GM19023 (cell line): ENCODE data around the gene TMOD1.
"Not testable (repeated sequence)": the region's sequence is repeated elsewhere in the genome, so short reads cannot be mapped to it uniquely, and the experiment has no call there.

Source experiments
- ATAC-seq: cut with Tn5 transposase; IDR thresholded peaks from one replicate; pipeline ENCODE4 v1.9.1; 2021; ENCODE audit warnings: mild to moderate bottlenecking, moderate library complexity; ENCODE audit not compliant: unreplicated experiment

The TMOD1 gene

DNA sequence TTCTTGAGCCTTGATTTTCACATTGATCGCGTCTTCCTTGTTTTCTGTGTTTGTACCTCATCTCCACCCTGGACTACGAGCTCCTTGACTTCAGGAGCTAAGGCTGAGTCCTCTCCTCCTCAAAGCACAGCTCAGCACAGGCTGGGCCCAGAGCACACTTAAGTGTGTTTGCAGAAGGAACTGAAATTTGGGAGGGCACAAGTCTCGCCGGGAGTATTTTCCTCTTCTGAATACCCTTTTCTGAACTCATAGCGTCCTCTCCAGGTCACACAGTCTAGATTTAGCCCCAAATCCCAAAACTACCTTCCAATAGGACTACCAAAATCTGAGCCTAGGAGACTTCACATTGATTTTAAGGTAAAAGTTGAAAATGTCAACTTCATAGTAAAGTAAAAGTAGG is 90.1 kb downstream of the TMOD1 start:
- no peak for ATAC-seq

DNA sequence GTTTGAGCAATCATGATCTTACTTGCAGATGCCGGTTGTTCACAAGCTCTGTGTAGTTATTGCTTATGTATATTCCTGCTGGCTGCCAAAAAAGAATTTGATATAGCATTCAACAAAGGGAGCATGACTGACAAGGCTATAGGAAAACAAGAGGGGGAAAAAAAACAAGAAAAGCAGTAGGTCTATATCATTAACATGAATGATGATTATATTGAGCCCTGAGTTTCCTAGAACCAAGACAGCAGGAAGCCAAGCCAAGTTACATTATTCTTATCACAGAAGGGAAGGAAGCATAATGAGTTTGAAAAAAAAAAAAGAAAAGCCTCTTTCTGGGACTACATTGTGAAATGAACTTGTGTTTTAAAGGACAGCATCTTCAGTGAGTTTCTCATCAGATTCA is 90.7 kb downstream of the TMOD1 start:
- ATAC-seq = no peak

DNA sequence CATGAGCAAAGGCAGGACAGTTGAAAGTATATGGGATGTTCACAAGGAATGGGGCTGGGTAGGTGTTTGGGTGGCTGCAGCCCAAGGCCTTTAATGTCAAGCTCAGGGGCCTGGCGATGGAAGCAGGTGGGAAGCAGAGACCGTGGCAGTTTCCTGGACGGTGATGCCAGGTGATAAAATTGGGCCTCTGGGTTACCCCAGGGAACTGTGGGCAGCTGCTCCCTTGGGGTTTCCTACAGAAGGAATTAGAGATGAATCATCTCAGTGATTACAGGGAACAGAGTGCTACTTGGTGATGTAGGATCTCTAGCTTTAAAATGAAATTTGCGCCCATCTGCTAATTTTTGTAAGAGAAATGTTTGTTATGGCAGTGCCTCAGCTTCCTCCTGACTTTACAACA is 92.5 kb downstream of the TMOD1 start:
- ATAC-seq = no peak

DNA sequence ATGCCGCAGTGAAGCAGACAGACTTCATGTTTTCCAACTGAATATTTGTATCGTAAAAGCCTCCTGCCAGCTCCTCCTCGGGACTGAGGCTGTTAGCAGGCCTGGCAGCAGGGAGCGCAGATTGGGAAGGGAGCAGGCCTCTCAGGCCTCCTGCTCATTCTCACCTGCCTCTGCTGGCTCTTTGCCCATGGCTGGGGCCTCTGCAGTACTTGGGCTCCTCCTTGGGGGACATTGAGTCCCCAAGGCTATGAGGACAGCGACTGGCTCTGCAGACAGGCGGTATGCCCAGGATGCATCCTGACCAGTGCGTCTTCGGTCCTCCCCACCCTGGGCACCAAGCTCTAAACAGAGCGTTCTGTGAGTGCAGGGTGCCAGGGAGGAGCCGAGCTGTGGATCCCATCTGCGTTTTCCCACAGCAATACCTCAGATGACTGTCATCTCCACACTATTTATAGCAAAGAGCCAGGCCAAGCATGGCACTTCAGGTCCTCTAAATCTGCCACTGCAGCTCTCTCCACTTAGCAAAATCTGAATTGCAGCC is 93.0 kb downstream of the TMOD1 start:
- no peak for ATAC-seq

DNA sequence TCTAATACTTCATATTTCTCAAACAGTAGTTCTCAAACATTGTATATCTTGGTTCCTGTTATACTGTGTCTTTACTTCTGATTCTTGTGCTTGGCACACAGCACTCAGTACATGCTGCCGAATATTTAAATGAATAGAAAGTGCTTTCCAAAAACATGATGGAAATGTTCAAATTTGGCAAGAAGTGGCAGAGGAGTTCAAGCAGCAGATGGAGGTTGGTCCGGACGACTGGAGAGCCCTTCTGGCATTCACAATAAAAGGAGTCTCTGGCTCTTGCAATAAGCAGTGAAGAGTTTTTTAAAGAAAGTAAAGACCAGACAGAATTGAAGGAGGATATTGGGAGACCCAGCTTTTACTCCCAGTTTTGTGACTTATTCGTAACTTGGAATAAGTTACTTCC is 95.4 kb downstream of the TMOD1 start:
- no peak for ATAC-seq

DNA sequence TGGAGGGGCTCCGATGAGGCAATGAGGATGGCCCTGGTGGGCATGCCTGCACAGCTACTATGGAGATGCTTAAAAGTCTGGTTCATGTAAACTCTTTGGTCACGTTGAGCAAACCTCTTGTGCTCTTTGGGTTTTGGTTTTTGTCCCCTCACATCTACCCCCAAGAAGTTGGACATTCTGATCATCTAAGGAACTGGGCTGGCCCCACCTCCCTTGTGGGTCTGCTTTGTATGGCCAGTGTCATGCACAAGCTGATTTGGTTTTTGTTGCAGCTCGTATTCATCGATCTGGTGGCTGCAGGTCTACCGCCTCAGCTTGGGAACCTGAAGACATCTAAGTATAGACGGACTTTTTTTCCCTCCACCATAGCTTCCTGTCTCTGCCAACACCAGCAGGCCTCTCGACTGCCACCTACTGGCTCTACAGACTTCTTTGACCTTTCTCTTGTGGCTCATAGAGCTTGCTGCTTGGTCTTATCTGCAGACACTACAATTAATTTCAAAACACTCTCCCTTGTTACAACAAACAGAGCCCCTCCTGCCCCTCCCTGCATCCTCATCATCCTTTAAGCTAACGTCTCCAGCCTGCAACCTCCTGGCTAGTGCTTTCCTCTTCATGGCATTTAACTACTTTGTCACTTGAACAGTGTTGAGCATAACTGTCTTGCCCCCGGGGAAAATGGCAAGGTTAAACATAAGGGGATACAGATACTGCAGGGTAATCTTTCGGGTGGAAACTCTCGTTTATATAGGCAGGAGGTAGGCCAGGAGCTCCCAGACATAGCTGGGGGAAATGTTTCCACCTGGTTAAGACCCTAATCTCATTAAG is 97.2 kb downstream of the TMOD1 start:
- ATAC-seq = peak; percentile 84

DNA sequence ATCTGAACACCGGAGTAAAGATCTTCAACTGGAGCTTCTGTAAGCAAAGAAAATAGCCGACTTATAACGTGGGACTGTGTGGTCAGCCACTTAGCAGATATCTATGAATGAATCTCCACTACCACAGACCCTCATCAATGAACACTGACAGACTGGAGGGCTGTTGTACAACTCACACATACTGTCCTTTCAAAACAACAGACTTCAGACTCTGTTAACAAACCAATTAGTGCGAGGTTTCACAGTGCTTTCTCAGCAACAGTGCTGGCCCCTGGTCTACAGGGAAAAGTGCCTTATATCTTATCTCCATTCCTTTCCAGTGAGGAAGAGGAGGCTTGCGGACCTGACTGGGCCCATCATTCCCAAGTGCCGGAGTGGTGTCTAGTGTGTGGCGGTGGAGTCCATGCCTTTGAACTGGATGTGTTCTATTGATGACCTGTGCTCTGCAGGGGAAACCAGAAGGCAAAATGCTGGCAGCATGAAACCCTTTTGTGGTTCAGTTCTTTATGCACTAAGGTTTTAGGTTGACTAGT is 97.9 kb downstream of the TMOD1 start:
- no peak for ATAC-seq

DNA sequence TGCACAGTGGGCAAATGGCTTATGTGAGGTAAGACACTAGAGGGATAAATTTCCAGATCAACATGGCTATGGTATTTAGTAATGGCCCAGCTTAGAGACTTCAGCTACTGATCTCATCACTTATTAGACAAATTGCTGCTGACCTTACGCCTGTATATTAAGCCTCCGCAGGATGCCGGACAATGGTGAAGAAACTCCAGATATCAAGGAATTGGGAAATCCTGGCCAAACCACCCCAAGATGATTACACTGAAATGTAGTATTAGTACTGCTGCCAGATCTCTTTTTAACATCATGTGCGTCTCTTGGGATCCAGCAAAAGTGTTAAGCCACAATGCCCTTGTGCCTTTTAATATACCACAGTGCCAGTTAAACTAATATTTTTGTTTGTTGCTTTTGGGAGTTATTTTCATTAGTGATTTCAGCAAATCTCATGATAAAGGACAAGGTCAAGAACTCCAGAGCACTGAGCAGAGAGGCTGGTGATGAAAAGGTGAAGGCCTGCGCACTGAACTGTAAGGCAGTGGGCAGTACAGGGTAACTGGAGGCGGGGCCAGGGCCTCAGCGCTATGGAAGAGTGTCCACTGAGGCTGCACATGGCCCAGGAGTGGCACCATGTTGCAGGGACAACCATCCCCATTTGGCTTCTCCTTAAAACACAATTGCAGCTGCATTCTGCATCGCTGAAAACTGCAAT is 99.2 kb downstream of the TMOD1 start:
- ATAC-seq = no peak

DNA sequence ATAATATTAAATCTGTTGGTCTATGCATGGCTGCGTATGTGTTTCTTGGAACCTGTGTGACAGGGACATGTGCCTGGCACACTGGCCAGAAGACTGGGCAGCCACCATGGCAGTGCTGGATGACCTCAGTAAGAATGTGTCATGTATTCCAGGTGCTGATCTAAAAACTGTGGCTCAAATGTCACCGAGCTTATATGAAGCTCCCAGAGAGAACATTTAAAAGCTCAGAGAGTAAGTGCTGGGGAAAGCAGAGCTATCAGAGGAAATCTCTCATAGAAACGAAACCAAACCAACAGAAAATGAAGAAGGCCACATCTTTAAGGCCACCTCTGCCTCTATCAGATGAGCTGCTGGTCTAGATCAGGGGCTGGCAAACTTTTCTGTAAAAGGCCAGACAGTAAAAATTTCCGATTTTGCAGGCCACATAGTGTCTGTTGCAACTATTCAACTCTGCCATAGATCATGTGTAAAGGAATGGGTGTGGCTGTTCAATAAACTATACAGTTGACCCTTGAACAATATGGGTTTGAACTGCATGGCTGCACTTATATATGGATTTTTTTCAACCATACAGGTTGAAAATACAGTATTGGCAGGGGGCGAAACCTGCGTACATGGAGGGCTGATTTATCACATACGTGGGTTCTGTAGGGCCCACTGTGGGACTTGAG is 99.9 kb downstream of the TMOD1 start:
- no peak for ATAC-seq

DNA sequence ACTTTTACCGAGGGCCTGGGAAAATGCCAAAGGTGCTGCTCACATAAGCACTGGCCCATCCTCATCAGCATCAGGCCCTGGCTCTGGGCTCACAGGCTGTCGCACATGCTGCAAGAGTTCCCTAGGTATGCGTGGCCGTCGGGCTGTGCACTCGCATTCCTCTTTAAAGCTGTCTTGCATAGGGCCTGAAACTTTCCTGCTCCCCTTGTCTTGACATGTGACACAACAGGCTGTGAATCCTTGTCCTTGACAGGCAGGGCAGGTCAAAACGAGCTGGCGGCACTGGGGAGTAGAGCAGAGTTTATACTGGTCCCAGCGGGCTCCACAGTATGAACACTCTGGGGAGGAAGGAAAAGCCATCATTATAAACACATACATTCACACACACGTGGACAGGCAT is 101.0 kb downstream of the TMOD1 start:
- no peak for ATAC-seq

DNA sequence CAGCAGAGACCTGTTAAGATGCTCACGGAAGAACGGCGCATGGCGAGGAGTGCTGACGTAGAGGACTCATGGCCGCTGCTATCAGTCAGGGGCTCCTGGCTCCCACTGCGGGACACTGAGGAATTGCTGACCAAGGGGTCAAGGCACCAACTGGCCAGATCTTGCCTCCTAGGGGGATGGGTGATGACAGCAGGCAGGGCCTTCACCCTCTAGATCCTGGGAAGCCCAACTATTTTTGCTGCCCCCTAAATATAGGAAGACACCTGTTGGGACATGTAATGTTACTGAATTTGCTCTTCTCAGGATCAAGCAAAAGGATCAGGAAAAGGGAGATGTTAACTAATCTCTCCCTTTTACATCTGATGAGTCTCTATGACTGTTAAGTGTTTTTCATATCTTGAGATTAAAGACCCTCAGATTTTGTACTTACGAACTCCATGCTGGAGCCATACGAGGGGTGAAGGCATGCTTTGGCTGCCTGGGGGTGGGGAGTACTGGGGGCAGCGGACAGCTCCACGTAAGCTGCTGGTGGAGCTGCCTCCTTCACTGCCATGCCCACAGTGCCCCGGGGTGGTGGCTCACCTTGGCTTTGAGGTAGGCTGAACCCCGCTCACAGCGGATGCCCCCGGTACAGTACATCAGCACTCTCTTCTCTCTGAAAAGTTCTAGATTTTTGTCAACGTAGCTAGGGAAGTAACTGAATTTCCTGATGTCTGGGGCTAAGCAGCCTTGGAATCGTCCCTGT is 103.6 kb downstream of the TMOD1 start:
- no peak for ATAC-seq

DNA sequence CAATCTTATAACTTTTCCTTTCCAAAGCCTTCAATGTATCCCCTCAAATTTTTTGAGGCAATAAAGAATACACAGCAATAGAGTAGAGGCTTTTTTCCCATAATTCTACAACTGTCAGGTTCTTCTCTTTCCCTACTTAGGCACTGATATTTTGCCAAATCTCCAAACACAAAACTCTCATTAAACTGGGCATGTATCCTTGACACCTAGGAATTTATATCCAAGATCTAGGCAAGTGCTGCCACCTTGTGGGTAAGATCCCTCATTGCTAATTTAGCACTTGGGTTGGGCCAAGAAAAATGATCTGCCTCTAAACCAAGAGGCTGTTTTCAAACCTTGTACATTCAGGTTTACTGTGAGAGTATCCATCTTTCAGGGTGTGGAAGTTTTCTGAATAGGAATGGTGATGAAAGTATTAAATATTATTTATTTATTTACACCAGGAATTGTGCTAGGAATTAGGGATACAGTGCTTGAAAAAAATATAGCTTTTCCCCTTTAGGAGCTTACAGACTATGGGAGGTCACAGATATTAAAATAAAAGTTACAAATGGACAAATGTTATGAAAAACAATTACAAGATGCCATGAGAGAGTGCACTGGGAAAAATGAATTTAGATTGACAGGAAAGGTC is 114.1 kb downstream of the TMOD1 start:
- no peak for ATAC-seq

DNA sequence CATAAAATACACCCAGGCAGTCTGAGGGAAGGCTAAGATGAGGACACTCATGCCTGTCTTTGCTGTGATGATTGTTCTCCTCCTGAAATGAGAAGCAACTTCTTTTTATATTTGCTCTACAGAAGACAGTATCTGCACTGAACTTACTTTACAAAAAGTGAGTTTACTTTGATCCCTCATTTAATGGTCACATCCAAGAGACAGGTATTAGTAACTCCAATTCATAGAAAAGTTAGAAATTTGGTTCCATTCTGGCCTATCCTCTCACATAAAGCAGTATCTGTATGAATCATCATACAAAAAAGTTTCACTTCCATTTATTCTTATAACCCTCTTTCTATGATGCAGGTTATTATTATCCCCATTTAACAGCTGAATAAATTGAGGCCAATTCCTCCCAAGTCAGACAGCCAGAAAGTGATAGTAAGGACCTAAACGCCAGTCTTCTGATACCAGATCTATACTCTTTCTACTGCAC is 116.5 kb downstream of the TMOD1 start:
- ATAC-seq = no peak

DNA sequence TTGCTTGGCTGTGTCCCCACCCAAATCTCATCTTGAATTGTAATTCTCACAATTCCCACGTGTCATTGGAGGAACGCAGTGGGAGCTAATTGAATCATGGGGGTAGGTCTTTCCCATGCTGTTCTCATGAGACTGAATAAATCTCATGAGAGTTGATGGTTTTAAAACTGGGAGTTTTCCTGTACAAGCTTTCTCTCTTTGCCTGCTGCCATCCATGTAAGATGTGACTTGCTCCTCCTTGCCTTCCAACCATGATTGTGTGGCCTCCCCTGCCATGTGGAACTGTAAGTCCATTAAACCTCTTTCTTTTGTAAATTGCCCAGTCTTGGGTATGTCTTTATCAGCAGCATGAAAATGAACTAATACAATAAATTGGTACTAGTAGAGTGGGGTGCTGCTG is 118.6 kb downstream of the TMOD1 start:
- not testable (repeated sequence) for ATAC-seq

DNA sequence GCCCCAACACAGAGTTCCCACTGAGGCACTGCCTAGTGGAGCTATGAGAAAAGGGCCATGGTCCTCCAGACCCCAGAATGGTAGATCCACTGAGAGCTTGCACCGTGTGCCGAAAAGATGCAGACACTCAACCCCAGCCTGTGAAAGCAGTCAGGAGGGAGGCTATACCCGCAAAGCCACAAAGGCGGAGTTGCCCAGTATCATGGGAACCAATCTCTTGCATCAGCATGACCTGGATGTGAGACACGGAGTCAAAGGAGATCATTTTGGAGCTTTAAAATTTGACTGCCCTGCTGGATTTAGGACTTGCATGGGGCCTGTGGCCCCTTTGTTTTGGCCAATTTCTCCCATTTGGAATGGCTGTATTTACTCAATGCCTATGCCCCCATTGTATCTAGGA is 121.0 kb downstream of the TMOD1 start:
- ATAC-seq = not testable (repeated sequence)

DNA sequence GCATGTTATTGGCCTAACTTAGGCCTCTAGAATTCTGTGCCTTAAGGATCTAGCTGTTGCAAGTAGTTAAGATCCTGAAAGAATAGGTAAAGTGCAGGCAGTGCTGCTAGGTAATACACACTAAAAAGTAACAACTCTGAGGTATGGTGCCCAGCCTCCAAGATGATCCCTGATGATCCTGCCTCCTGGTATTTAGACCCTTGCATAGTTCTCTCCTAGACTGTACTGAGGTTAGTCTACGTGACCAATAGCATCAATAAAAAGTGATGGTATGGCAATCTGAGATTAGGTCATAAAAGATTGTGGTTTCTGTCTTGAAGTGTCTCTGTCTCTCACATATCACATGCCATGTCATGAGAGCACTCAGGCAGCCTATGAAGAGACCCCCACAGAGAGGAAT is 122.5 kb downstream of the TMOD1 start:
- no peak for ATAC-seq

DNA sequence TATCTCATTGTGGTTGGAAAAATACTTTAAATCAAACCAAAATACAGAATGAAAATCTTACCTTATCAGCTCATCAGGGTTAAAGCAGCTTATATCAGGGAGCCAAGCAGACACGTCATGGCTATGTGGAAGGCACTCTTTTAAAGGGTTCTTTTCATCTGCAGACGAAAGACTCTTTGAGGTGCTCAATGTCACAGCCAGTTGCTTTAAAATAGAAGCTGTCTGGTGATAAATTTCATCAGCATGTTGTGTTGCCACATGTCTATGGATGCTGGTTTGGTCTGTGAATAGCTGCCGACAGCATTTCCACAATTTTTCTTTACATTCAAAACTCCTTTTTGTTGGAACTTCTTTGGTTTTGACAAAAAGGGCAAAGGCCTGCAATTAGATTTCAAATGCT is 124.2 kb downstream of the TMOD1 start:
- no peak for ATAC-seq

DNA sequence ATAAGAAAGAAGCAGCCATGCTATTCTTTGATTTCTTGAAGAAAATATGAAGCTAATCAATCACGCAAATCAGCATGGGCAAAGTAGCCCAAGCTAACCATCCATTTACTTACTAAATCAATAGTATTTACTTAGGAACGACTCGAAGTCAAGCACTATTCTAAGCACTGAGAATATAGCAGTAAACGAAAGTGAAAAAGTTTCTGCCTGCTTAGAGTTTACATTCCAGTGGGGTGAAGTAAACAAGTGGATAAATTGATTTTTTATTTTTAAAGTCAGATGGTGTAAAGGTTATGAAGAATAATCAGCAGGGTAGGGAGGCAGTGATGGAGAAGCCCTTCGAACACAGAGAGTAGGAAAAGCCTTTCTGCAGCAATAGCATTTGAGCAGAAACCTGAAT is 126.2 kb downstream of the TMOD1 start:
- no peak for ATAC-seq

DNA sequence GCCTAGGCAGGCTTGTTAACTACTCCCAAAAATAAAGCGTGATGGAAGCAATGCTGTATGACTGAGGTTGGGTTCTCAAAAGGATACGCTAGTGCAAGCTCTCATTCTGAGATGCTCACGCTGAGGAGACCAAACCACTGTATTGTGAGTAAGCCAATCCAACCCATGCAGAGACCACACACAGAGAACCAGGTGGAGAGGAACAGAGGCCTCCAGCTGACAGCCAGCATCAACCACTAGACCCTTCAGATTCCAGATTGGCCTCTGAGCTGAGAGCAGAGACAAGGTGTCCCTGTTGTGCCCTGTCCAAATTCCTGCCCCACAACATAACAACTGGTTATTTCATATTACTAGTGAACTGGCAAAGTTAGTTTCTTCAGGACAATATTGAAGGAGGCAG is 127.2 kb downstream of the TMOD1 start:
- no peak for ATAC-seq

DNA sequence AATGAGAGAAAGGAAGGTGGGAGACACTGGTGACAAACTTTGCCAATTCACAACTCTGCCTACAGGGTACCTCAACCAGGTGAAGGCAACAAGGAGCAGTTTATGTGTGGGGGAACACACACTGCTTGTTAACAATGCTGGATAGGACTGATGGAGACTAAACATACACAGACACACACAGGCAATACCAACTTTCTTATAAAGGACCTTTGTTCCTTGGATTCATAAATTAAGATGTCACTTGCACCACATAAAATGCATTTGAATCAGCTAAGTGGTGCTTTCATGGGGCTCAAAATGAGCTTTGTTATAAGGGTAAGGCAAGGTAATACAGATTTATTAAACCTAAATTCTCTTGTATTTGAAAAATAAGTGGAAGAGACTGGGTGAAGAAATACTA is 127.7 kb downstream of the TMOD1 start:
- no peak for ATAC-seq
